GM18858 (cell line): Measurements from ENCODE around the gene ZNF595.
"Not testable (repeated sequence)": the region's sequence is repeated elsewhere in the genome, so short reads cannot be mapped to it uniquely, and the experiment has no call there.

Source experiments
- ATAC-seq: cut with Tn5 transposase; IDR thresholded peaks from one replicate; pipeline ENCODE4 v1.9.1; 2021; ENCODE audit not compliant: unreplicated experiment

ZNF595 gene

GRCh38 chr4:52804-53479 lies at the start of gene ZNF595:
Gene ZNF595 (plus strand): TSS chr4:53321. CDS start chr4:53489, 168 bp downstream.
- ATAC-seq: not testable (repeated sequence)

GRCh38 chr4:9937-10870 lies 42.9 kb upstream of the ZNF595 start:
- ATAC-seq: not testable (repeated sequence)

- ATAC-seq: not testable (repeated sequence)
Measured at GRCh38 chr4:11095-11815, 41.9 kb upstream of the ZNF595 start.

GRCh38 chr4:11816-12417 lies 41.2 kb upstream of the ZNF595 start:
- peak; percentile 66 for ATAC-seq

- ATAC-seq: not testable (repeated sequence)
Measured at GRCh38 chr4:18128-18527, 35.0 kb upstream of the ZNF595 start.

- ATAC-seq: not testable (repeated sequence)
Measured at GRCh38 chr4:18589-18988, 34.5 kb upstream of the ZNF595 start.

- not testable (repeated sequence) for ATAC-seq
Measured at GRCh38 chr4:22882-23281, 30.2 kb upstream of the ZNF595 start.

GRCh38 chr4:24359-24758 lies 28.8 kb upstream of the ZNF595 start:
- ATAC-seq: not testable (repeated sequence)

GRCh38 chr4:27501-27900 lies 25.6 kb upstream of the ZNF595 start:
- not testable (repeated sequence) for ATAC-seq

GRCh38 chr4:28767-29542 lies 24.2 kb upstream of the ZNF595 start:
- peak; percentile 50 for ATAC-seq

GRCh38 chr4:33314-33713 lies 19.8 kb upstream of the ZNF595 start:
- ATAC-seq: not testable (repeated sequence)

- not testable (repeated sequence) for ATAC-seq
Measured at GRCh38 chr4:36559-37415, 16.3 kb upstream of the ZNF595 start.

- not testable (repeated sequence) for ATAC-seq
Measured at GRCh38 chr4:38202-38601, 14.9 kb upstream of the ZNF595 start.

- peak; percentile 73 for ATAC-seq
Measured at GRCh38 chr4:43375-43774, 9.7 kb upstream of the ZNF595 start.

- not testable (repeated sequence) for ATAC-seq
Measured at GRCh38 chr4:51253-51652, 1.9 kb upstream of the ZNF595 start.

- ATAC-seq: peak; percentile 79
Measured at GRCh38 chr4:51655-52277, 1.4 kb upstream of the ZNF595 start.

GRCh38 chr4:53521-53920 lies 400 bp downstream of the ZNF595 start:
- ATAC-seq: not testable (repeated sequence)

- not testable (repeated sequence) for ATAC-seq
Measured at GRCh38 chr4:64733-65132, 11.6 kb downstream of the ZNF595 start.

- no peak for ATAC-seq
Measured at GRCh38 chr4:71830-72229, 18.7 kb downstream of the ZNF595 start.
